HS-27A (cell line): Measurements from ENCODE around the gene GEMIN2.
"Not testable (repeated sequence)": the region's sequence is repeated elsewhere in the genome, so short reads cannot be mapped to it uniquely, and the experiment has no call there.

Experiments
- DNase-seq: peaks from one replicate; pipeline ENCODE4 v3.0.0-alpha.2; 2012; ENCODE audit warnings: low read depth, missing footprints

GEMIN2 gene, protein sequence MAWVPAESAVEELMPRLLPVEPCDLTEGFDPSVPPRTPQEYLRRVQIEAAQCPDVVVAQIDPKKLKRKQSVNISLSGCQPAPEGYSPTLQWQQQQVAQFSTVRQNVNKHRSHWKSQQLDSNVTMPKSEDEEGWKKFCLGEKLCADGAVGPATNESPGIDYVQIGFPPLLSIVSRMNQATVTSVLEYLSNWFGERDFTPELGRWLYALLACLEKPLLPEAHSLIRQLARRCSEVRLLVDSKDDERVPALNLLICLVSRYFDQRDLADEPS

DNA sequence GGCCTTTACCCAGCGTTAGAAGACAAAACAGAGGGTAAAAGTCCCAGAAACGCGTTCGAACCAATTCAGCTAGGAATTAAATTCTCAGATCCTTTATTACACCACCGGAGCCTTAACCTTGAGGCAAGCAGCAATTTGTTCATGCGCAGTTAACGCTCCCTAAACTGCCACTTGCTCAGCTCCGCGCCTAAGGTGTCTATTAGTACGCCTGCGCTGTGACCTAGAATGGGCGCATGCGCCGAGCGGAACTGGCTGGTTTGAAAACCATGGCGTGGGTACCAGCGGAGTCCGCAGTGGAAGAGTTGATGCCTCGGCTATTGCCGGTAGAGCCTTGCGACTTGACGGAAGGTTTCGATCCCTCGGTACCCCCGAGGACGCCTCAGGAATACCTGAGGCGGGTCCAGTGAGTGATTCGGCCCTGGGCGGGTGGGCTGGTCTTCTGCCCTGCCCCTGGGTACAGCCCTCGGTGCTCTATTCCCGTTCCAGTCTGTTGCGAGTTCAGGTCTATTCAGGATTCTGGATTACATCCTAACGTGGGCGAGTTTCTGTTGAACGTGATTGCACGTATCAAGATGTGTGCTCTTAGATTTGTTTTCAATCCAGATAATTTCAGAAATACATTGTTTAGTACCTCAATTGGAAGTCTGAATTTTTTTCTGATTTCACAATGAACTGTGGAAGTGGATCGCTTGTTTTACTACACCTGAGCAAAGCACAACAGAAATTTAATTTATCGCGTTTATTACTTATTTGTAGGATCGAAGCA is at the start of gene GEMIN2:
Gene GEMIN2, plus strand, starts transcription at position 251 of the 766 bp plus-strand sequence. Its CDS starts 16 bp downstream, at position 267.
- DNase-seq = peak; percentile 94

- not testable (repeated sequence) for DNase-seq
Measured at GRCh38 chr14:39069169-39069805, 44.8 kb upstream of the GEMIN2 start.

DNA sequence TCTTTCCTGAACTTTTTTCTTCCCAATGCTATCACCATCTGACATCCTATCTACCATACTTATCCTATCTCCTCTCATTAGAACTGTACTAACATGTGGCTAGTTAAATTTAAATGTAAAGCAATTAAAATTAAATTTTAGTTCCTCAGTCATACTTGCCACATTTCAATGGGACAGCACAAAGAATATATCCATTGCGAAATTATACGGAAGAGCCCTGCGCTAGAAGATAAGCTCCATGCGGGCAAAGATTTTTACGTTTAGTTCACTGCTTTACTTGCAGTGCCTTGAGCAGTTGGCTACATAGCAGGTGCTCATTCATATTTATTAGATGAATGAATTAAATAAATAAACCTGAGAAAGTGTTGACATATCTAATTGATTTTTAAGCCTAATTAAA is 44.2 kb upstream of the GEMIN2 start:
- DNase-seq = no peak

DNA sequence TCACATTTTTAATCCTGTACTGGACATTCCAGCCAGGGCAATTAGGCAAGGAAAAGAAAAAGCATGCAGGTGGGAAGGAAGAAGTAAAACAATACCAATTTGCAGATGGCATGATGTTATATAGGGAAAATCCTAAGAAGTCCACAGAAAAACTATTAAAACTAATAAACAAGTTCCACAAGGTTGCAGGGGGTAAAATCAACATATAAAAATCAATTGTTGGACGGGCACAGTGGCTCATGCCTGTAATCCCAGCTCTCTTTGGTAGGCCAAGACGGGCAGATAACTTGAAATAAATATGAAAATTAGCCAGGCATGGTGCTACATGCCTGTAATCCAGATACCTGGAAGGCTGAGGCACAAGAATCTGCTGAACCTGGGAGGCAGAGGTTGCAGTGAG is 43.0 kb upstream of the GEMIN2 start:
- DNase-seq = no peak

GRCh38 chr14:39080886-39081285 is 33.2 kb upstream of the GEMIN2 start:
- no peak for DNase-seq

DNA sequence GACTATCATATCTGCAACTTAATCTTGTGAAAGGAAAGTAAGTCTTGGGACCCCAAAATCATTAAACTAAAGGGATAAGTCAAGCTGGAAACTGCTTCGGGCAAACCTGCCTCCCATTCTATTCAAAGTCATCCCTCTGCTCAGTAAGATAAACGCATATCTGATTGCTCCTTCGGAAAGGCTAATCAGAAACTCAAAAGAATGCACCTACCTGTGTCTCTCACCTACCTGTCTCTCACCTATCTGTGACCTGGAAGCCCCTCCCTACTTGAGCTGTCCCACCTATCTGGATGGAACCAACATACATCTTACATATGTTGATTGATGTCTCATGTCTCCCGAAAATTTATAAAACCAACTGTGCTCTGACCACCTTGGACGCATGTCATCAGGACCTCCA is 31.0 kb upstream of the GEMIN2 start:
- DNase-seq = no peak

DNA sequence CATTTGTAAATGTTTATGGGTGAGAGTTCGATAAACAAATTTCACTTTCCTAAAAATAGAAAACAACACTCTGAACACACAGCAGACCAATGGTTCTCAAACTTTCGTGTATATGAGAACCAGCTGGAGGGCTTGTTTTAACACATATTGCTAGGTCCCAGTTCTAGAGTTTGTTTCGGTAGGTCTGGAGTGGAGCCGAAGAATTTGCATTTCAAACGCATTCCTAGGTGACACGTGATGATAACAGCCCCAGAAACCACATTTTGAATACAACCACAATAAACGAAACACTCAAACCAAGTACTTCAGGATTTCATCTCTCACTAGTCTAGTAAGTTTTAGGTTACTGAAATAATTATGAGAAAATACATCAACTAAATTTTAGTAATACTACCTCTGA is 28.2 kb upstream of the GEMIN2 start:
- DNase-seq = no peak

GRCh38 chr14:39087493-39087892 is 26.6 kb upstream of the GEMIN2 start:
- DNase-seq = no peak

GRCh38 chr14:39090548-39091111 is 23.5 kb upstream of the GEMIN2 start:
- no peak for DNase-seq

- DNase-seq = no peak
Measured at GRCh38 chr14:39091716-39092115, 22.4 kb upstream of the GEMIN2 start.

DNA sequence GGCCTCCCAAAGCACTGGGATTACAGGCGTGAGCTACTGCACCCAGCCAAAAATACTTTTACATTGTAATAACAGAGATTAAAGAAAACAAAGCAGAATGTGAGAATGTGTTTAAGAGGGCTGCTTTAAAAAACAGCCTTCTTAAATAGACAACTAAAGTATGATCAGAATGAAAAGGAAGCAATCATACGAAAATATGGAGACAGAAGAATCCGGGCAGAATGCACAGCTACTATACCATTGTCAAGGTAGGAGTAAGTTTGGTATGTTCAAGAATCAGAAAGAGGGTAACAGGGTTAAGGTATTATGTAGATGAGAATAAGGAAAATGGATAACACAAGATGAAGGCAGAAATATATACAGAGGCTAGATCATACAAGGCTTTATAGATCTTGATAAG is 19.6 kb upstream of the GEMIN2 start:
- DNase-seq = no peak

DNA sequence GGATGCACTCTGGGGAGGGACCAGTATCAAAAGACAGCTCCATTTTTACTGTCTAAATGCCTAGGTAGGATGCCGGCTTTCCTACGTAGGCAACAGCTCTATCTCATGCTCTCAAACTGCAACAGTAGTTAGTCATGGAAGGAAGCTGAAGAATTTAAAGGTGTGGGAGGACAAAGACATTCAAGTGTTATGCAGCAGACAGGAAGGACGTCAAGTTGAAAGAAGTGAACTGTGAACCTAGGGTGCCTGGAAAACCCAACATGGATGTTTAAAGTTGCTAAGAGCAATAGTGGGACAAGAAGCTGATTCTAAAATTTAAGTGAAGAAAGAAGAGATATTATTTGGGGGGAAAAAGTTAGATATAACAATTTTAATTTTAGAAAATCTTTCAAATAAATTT is 17.0 kb upstream of the GEMIN2 start:
- no peak for DNase-seq

DNA sequence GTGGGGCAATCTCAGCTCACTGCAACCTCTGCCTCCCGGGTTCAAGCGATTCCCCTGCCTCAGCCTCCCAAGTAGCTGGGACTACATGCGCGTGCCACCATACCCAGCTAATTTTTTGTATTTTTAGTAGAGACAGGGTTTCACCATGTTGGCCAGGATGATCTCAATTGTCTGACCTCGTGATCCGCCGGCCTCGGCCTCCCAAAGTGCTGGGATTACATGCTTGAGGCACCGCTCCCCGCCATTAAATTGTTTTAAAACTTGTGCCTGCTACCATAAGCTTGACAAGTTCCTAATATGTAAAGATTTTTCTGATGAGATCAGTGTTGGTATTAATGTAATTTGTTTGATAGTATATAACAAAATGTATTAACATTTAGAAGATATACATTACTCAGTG is 14.9 kb upstream of the GEMIN2 start:
- DNase-seq = not testable (repeated sequence)

- no peak for DNase-seq
Measured at GRCh38 chr14:39099748-39100147, 14.4 kb upstream of the GEMIN2 start.

- DNase-seq = peak; percentile 17
Measured at GRCh38 chr14:39102265-39102968, 11.7 kb upstream of the GEMIN2 start.

DNA sequence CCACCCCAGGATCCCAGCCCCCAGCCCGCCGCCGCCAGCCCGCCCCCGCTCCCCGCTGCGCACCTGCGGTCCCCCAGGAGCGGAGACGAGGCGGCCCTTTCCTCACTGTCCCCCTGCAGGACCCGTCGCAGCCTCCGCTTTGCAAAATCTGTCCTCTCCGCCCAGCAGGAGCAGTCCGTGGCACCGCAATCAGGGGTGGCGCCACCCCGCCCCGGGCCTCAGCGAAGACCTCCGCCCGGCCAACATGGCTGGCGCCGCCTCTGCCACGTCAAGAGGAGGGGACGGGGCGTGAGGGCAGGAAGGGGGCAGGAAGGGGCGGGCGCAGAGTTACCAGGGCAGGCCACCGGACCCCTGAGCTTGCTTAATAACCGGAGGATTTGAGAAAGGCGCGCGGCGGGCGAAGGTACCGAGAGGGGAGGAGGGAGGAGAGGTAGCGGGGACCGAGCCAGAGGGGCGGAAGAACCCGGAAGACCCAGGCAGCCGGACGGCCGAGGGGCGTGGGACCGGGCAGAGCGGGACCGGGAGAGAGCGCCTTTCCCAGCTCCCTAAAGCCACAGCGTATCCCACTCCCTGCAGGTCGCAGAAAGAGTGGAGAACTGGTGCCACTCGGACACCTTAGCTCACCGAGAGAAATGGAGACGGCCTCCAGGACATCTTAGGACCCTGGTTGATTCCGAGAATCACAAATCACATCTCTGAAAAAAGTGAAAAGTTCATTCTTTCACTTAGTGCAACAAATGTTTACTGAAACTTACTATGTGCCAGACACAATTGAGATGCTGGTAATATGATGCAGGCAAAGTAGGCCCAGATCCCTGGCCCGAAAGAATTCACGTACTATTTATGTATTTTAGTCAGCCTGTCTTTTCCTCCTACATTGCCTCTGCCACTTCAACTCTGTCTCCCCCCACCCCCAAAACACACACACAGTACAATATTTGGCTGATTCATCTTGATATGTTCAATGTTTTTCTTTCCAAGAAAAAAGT is 10.9 kb upstream of the GEMIN2 start, which contains the start of gene SEC23A:
Gene SEC23A, minus strand, starts transcription at position 267 of the 989 bp plus-strand sequence. CDS start 7,117 bp downstream, outside the sequence.
- DNase-seq = peak; percentile 59

- not testable (repeated sequence) for DNase-seq
Measured at GRCh38 chr14:39104078-39104801, 9.9 kb upstream of the GEMIN2 start.

DNA sequence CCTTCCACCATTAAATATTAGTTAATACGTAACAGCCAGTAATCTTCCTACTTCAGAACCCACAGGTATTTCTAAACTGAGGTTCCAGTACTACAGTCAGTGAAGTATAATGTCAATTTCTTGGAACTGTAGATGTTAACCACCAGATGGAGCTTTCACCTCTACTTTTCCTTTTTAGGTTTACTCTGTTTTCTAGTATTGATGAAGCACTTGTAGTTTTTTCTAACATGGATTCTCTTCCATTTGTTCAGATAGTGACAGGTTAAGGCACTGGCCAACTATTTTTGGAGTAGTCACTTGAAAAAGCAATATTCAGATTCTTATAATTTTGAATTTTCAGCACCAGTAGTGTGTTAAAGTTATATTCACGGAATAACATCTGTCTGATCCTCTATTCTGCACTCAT is 6.5 kb upstream of the GEMIN2 start:
- DNase-seq = no peak

- DNase-seq = no peak
Measured at GRCh38 chr14:39108791-39109190, 5.3 kb upstream of the GEMIN2 start.
